CD4-positive, alpha-beta T cell treated with Interferon gamma for 1 hour (primary cell): Measurements from ENCODE around the gene TIMM10B.

Experiments
- DNase-seq: peaks from one replicate; pipeline ENCODE4 v3.0.0-alpha.2; 2020

The TIMM10B gene, protein sequence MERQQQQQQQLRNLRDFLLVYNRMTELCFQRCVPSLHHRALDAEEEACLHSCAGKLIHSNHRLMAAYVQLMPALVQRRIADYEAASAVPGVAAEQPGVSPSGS

DNA sequence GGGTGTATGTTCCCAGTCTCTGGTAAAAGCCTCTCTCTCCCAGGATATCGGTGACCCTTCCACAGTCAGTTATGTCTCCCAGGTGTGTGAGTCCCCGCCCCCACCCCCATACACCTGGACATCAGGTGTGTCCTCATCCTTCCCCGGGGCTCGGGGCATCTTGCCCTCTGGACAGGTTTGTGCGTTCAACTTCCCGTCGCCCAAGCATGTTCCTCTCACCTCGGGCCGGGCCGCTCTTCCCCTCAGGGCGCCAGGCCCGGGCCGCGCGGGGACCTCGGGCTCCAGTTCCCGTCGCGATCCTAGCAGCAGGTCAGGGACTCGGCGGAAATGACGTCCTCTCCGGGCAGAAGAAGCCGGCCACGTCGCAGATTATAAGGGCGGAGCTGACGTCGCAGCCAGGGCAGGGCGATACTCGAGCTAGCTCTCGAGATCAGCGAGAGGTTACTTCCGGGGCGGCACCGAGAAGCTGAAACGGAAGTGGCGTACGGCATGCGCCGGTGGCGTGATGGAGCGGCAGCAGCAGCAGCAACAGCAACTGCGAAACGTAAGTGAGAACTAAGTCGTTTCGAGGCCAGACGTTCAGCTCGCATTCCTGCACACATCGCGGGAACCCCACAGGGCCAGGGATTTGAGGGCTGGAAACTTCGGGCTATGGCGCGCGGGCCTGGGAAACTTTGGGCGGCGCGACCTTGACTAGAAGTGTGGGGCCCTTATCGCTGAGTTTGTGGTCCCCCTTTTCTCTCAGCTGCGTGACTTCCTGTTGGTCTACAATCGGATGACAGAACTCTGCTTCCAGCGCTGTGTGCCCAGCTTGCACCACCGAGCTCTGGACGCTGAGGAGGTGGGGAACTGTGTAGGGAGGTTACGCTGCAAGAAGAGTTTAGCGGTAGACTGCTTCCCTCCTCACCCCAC lies at the start of gene TIMM10B, which contains the start of gene ARFIP2:
TIMM10B (plus strand) TSS at position 490 of the 912 bp plus-strand sequence; CDS start at position 506, 16 bp downstream.
ARFIP2 (minus strand) TSS at position 320 of the 912 bp plus-strand sequence. CDS start 910 bp downstream, outside the sequence.
- DNase-seq = peak; percentile 98

DNA sequence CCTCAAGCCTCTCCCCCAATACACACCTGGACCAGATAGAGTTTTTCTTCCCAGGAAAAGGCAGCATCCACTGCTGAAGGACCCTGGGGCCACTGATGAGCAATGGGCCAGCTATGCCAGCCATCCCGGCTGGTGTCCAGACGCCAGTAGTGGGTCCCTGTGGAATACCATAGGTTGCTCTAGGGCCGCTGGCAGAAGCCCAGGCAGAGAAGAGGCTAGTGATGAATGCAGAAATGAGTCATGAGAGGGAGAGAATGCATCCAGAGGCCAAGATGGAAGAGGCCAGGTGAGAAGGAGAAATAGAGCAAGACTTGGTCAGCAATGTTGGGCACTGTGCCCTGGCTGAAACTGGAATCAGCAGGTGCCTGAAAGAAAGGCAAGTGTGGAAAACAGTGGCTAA lies 49.4 kb upstream of the TIMM10B start:
- no peak for DNase-seq

DNA sequence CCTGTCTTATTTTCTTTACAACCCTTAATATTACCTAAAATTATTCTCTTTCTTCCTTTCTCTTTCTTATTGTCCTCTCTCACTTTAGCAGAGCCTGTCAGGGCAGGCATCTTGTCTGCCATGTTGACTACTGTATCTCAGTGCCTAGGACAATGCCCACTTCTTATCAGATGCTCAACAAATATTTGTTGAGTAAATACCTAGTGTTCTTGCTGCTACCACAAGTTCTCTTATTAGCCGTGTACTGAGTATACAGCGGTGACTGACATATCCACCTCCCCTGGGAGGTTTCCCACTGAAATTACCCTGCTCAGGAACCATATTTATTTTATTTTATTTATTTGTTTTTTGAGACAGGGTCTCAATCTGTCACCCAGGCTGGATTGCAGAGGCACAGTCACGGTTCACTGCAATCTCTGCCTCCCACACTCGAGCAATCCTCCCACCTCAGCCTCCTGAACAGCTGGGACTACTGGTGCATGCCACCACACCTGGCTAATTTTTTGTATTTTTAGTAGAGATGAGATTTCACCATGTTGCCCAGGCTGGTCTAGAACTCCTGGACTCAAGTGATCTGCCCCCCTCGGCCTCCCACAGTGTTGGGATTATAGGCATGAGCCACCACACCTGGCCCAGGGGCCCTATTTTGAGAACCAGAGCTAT lies 47.2 kb upstream of the TIMM10B start:
- no peak for DNase-seq

DNA sequence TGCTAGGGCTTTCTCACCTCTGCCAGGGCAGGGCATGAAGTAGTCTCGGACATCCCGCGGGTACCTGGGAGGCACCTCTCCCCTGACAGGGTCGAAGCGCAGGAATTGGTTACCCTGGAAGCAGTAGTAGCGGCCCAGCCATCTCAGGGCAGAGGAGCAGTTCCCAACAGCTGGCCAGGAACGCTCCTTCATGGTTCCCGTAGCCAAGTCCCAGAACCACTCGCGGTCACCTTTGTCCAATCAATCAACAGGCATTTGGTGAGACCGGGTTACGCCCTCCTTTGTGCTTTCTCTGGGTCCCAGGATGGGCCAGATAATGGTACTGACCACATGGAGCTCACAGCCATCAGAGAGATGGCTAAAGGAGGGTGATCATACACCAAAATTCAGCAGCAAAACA lies 43.9 kb upstream of the TIMM10B start:
- DNase-seq = no peak

DNA sequence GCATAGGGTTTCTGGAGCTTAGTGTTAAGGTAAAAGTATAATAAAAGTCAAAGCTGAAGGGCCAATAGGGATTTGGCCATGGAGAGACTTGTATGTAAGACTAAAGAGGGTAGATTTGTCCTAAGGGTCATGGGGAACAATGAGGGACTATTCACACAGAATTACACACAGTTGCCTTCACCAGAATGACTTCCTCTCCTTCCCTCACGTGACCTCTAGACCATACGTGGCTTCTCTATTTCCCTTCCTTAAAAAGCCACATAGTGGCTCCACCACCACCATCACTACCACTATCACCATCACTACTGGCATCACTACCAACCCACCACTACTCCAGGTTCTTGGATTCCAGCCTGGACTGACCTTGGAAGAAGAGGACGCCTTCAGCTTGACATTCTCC lies 43.3 kb upstream of the TIMM10B start:
- no peak for DNase-seq

DNA sequence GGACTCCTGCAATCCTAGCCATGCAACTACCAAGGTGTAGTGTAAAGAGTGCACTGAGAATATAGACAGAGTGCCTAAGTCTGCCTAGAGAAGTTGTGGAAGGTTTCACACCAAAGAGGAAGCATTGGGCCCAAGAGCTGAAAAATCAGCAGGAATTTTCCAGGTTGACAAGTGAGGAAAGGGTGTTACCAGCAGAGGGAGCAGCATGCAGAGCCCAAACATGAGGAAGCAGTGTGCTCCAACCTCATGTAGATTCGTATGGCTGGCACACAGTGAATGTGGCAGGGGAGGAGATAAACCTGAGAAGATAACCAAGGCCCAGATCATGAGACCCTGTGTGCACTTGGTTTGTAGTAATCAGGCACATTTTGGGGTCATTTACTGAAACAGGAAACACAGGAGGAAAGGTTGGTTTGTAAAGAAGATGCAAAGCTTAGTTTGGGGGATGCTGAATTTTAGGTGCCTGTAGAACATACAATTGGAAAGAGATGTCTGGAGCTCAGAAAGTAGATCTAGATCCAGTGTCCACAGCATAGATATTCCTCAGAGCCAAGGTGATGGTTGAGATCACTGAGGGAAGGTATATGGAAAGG lies 42.2 kb upstream of the TIMM10B start:
- DNase-seq = peak; percentile 20

DNA sequence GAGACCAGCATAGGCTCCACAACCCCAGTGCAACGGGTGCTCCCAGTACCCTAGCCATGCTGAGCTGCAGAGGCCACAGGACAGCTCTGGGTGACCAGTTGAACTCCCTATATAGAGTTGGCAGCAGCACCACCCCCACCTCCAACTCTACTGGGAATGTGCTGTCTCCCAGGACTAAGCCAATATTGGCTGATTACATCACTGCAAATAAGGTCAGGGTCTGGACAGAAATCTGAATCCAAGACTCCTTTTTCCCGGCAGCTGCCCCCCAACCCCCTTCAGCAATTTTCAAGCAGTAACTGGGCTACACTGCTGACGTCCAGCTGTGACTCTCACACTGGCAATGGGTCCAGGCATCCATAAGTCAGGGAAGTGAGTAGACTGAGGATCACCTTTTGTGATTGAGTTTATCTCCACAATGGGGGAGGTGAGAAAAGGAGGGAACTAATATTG lies 40.4 kb upstream of the TIMM10B start, which contains the start of gene HPX:
HPX (minus strand) TSS at position 82 of the 453 bp plus-strand sequence; CDS start at position 58, 24 bp downstream.
- no peak for DNase-seq

DNA sequence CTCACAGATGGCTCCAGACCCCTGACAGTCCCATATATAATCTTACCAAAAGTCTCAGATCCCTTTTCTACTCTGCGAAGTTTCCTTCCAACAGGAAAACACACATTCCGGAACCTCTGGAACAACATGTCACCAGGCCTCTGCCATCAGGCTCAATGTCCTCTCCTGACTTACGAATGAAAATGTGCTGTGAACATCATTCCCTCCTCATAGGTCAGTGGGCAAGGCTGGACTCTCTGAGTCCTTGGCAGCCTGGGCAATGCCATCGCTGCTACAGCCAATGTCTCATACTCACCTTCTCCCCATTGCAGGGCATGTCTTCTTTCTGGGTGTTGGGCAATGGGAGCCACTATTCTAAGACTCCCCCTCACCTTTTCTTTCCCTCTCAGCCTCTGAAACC lies 38.9 kb upstream of the TIMM10B start:
- no peak for DNase-seq

DNA sequence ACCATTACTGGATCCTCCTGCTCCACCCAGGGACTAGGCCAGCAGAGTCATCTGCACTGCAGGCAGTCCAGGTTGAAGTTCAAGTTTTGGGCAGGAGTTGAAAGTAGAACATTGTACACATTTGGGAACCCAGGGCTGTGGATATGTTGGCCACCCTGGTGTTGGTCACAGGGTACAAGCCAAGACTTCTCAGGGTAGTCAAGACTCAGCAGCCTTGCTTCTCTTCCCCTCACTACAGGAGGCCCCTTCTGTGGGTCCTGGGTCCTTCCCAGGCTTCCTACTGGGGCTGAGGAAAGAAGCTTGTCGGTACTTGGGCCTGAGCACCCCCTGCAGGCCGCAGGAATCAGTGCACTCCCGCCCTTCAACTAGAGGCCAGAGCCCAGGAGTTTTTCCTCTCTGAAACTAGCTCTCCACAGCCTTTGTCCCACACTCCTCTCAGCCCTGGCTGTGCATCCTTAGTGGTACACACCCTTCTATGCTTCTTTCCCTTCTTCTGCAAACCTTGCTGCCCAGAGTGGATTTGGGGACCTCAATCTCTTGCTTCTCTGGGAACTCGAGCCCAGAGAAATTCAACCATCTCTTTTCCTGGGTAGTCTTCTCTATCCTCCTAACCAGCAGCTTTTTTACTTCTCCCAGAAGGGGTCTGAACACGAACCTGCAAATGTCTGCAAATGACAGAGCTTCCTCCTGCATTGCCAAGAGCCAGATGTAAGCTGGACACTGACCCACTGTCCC lies 37.9 kb upstream of the TIMM10B start:
- DNase-seq = peak; percentile 59

DNA sequence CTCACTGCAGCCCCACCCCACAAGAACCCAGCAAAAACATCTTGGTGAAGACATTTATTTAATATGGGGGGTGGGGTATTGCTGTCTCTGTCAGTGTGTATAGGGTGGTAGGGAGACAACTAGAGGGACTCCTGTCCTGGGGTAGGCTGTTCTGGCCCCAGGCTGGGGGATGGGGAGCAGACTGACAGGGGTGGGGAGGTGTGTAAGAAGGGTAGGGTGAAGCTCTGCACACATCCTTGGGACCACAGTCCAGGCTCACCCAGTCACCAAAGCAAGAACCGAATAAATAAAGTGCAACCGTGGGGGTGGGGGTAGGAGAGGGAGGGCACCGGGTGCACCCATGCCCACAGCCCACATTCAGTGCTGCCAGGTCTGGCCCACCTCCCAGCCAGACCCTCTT lies 32.7 kb upstream of the TIMM10B start:
- DNase-seq = no peak

DNA sequence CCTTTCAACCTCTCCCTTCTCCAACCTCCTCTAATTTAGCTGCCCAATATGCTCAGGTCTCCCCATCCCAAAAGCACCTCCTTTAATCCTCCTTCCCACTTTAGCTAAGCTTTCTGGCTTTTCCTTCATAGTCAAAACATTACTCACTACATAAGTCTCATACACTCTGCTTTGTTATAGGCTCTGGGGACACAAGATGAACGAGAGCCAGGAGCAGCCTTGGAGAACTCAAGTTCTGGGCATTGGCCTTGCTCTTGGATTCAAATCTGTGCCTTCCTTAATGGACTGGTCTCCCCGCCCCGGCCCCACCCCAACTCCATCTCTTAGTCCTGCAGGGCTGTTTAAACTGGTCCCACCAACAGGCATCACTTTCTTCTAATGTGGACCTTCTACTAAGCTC lies 29.1 kb upstream of the TIMM10B start:
- DNase-seq = no peak

DNA sequence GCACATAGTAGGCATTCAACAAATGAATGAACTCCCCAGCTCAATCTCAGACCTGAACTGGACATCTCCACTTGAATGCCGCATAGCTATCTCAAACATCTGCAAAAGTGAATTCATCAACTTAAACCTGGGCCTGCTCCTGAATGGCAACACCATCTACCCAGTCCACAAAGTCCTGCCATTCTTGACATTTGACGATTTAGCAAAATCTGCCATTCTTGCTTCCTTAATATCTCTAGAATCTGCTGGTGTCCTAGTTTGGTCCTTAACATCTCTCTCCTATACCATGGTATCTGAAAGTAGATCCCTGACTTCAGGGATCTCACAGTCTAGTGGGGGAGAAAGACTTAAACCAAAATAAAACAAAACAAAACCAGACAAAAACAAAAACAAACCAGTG lies 28.1 kb upstream of the TIMM10B start:
- no peak for DNase-seq

DNA sequence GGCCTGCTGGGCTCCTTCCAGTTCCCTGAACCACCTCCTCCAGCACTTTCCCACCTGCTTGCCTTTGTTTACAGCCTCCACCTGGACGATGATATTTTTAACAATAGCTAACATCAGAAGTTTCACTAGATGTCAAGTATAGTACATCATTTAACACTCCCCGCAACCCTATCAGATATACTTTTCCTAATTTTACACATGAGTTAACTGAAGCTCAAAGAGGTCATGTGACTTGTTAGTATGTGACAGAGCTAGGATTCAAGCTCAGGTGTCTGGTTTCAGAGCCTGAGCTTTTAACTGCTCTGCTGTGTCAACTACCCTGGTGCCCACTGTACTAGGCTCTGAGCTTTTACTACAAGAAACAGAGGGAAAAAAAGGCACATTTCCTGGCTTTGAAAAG lies 26.2 kb upstream of the TIMM10B start:
- DNase-seq = no peak

DNA sequence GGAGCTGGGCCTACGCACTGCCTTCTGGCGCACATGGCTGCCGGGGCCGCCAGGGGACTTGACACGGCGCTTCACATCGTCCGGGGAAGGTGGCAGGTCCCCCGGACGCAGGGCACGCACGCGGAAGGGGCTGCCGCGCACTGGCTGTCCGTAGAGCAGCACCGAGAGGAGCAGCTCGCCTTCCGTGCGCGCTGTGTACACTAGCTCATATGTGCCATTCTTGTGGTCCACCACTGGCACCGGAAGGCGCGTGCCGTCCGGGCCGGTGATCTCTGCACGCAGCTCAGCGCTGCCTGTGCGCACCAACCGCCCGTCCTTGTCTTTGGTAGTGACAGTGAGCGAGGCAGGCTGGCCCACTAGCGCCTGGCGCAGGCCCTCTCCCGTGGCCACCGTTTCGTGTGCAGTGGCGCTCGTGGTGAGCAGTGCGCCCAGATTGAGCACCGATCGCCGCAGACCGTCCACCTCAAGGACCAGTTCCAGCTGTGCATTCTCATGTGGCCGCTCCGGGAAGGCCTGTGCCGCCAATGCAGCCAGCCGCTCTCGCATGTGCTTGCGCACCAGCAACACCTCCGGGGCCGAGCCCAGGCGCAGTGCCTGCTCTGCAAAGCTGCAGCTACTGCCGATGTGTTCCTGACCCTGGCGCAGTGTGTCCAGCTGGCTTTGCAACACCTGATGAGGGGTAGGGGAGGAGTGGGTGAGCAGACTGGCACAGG lies 24.8 kb upstream of the TIMM10B start:
- DNase-seq = no peak

DNA sequence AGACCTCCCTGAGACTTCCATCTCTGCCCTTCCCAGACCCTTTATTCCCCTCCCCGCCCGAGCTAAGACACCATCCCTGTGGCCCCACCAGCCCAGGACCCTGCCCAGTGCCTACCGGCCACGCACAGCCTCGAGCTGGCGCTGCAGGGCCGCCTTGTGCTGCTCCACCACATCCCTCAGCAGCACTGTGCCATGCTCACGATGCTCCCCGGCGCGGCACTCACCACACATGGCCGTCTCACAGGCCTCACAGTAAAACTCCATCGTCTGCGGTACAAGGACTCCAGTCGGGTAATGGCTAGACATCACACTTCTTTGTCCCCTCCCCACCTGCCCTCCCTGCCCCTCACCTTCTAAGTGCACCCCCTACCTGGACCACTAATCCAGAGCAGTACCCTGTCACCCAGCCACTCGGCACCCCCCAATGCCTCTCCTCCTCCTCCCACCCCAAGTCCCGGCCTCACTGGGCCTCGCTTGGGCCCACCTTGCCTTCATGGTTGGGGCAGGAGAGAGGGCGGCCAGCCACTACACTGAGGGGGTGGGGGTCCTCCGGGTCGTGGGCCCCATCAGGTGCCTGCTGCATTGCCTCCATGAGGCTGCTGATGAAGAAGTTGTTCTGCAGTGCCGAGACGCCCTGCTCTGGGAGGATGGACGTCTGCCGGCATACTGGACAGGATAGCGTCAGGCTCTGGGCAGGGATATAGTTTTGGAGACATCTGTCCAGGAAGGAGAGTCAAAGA lies 23.6 kb upstream of the TIMM10B start:
- DNase-seq = no peak

DNA sequence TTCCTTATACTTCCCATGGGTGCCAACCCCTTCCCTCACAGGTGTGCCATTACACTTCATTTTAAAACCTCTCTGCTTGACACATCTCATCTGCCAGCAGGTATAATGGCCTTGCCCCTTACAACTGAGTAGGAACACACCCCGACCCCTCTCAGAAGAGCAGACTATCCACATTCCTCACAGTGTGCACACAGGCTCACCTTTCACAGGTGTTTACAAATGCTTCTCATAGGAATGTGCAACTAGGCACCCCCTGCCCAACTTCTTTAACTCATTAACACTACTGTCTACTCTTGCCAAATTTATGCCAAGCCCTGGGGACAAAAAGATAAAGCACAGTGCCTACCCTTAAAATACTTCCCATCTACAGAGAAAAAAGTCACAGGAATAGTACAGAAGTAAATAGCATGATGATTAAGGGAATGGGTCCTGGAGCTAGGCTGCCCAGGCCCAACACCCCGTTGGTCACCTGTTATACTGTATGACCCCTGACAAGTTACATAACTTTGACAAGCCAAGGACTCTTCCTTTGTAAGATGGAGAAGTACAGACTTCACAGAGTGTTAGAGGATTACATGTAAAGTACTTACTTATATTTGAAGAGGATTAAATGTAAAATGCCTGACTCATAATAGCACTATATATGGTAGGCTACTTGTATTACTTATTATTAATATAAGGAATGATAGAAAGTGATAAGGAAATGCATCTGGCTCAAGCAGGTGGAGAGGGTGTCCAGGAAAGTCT lies 22.8 kb upstream of the TIMM10B start:
- no peak for DNase-seq

DNA sequence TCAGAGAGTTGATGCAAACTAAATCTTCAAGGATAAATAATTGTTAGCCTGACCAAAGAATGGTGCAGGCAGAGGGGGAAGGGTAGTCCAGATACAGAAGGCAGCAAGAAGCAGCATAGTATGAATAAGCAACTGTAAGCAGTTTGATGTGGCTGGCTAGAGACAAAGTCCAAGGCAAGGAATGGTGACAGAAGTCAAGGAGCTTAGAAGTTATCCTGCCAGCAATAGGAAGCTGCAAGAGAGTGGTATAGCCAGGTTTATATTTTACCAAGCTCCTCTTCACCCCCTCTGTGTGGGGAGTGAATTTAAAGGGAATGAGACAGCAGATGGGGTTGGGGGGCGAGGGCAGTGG lies 22.2 kb upstream of the TIMM10B start:
- no peak for DNase-seq

DNA sequence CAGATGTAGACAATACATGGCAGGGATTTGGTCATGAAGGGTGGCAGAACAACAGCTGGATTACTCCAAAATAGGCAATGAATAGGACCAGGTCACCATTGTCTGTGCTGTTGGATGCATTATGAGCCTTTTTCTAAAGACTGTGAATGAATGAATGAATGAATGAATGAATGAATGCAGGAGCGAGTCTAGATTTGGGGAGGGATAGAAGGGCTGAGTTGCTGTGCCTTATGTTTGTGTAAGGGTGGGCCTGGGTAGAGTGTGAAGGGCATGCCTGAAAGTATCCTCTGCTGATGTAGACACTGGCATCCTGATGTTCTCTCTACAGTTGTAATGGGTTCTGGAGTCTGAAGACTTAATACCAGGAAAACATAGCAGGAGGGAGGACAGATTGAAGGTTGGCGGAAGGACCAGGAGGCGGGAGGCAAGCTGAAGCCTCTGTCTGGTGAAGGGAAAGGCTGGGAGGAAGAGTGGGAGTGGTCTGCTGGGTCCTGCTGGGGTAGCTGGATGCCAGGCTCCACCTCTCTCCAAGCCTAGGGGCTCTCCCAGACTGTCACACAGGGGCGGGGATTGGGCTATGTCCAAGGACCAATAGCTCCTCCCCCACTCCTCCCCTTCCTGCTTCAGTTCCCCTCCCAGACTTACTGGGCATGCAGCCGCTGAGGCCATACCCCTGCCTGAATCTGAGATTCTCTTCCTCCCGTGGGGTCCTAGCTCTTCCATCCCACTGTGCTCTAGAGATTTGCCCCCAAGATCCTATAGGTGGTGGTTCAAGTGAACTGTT lies 12.4 kb upstream of the TIMM10B start:
- DNase-seq = peak; percentile 66

DNA sequence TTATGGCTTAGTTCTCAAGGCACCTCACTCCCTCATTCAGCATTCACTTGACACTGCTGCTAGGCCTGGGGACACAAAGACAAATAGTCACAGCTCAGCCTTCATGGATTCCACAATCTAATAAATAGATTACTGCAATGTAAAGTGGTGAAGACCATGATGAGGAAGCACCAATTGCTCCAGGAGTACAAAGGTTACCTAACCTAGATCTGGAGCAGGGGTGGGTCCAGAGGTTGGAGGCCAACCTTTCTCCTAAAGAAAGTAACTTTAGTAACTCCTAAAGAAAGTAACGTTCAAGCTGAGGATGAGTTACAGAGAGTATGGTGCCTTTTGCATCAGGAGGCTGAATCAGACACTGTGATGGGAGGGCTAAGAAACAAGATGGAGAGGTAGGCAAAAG lies 11.7 kb upstream of the TIMM10B start:
- DNase-seq = no peak

DNA sequence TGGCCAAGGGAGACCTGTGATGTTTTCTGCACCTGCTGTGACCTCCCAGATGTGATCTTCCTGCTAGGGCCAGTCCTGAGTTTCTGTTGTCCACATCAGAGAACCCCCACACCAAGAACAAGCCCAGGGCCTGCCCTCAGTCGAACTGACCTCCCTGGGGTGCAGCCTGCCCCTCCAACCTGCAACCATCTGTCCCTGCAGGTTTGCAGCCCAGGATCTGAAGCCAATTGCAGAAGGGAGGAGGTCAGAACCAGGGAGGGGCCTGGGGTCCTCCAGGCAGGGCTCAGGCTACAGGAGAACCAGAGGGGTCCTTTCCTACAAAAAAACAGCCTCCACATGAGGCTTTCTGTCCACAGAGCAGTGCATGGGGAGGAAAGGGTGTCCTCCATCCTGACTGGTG lies 8.4 kb upstream of the TIMM10B start:
- DNase-seq = no peak
